Limb (tissue), 2 donors: ENCODE data around the gene TOLLIP.
"Not testable (repeated sequence)": the region's sequence is repeated elsewhere in the genome, so short reads cannot be mapped to it uniquely, and the experiment has no call there.

ENCODE experiments used
- DNase-seq, 2 donors: peaks; one replicate each; pipeline ENCODE4 v3.0.0-alpha.2; 2016; ENCODE audit errors: extremely low spot score in 2 of 2

TOLLIP gene

DNA sequence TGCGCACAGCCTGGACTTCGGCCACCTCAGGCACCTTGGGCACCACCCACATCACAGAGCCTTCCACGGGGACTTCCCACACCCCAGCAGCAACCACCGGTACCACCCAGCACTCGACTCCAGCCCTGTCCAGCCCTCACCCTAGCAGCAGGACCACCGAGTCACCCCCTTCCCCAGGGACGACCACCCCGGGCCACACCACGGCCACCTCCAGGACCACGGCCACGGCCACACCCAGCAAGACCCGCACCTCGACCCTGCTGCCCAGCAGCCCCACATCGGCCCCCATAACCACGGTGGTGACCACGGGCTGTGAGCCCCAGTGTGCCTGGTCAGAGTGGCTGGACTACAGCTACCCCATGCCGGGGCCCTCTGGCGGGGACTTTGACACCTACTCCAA is 60.5 kb downstream of the TOLLIP start:
- DNase-seq = not testable (repeated sequence)

DNA sequence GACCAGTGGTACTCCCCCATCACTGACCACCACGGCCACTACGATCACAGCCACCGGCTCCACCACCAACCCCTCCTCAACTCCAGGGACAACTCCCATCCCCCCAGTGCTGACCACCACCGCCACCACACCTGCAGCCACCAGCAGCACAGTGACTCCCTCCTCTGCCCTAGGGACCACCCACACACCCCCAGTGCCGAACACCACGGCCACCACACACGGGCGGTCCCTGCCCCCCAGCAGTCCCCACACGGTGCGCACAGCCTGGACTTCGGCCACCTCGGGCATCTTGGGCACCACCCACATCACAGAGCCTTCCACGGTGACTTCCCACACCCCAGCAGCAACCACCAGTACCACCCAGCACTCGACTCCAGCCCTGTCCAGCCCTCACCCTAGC is 62.4 kb downstream of the TOLLIP start:
- not testable (repeated sequence) for DNase-seq

DNA sequence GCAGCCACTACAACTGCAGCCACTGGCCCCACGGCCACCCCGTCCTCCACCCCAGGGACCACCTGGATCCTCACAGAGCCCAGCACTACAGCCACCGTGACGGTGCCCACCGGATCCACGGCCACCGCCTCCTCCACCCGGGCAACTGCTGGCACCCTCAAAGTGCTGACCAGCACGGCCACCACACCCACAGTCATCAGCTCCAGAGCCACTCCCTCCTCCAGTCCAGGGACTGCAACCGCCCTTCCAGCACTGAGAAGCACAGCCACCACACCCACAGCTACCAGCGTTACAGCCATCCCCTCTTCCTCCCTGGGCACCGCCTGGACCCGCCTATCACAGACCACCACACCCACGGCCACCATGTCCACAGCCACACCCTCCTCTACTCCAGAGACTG is 63.1 kb downstream of the TOLLIP start:
- not testable (repeated sequence) for DNase-seq

DNA sequence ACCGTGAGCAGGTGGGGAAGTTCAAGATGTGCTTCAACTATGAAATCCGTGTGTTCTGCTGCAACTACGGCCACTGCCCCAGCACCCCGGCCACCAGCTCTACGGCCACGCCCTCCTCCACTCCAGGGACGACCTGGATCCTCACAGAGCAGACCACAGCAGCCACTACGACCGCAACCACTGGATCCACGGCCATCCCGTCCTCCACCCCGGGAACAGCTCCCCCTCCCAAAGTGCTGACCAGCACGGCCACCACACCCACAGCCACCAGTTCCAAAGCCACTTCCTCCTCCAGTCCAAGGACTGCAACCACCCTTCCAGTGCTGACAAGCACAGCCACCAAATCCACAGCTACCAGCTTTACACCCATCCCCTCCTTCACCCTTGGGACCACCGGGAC is 63.7 kb downstream of the TOLLIP start:
- not testable (repeated sequence) for DNase-seq

DNA sequence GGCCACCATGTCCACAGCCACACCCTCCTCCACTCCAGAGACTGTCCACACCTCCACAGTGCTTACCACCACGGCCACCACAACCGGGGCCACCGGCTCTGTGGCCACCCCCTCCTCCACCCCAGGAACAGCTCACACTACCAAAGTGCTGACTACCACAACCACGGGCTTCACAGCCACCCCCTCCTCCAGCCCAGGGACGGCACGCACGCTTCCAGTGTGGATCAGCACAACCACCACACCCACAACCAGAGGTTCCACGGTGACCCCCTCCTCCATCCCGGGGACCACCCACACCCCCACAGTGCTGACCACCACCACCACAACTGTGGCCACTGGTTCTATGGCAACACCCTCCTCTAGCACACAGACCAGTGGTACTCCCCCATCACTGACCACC is 64.9 kb downstream of the TOLLIP start:
- not testable (repeated sequence) for DNase-seq

DNA sequence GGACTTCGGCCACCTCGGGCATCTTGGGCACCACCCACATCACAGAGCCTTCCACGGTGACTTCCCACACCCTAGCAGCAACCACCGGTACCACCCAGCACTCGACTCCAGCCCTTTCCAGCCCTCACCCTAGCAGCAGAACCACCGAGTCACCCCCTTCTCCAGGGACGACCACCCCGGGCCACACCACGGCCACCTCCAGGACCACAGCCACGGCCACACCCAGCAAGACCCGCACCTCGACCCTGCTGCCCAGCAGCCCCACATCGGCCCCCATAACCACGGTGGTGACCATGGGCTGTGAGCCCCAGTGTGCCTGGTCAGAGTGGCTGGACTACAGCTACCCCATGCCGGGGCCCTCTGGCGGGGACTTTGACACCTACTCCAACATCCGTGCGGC is 65.9 kb downstream of the TOLLIP start:
- DNase-seq = not testable (repeated sequence)

DNA sequence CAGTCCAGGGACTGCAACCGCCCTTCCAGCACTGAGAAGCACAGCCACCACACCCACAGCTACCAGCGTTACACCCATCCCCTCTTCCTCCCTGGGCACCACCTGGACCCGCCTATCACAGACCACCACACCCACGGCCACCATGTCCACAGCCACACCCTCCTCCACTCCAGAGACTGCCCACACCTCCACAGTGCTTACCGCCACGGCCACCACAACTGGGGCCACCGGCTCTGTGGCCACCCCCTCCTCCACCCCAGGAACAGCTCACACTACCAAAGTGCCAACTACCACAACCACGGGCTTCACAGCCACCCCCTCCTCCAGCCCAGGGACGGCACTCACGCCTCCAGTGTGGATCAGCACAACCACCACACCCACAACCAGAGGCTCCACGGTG is 66.7 kb downstream of the TOLLIP start:
- DNase-seq = not testable (repeated sequence)

DNA sequence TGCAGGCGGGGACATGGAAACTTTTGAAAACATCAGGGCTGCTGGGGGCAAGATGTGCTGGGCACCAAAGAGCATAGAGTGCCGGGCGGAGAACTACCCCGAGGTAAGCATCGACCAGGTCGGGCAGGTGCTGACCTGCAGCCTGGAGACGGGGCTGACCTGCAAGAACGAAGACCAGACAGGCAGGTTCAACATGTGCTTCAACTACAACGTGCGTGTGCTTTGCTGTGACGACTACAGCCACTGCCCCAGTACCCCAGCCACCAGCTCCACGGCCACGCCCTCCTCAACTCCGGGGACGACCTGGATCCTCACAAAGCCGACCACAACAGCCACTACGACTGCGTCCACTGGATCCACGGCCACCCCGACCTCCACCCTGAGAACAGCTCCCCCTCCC is 67.1 kb downstream of the TOLLIP start:
- no peak for DNase-seq

DNA sequence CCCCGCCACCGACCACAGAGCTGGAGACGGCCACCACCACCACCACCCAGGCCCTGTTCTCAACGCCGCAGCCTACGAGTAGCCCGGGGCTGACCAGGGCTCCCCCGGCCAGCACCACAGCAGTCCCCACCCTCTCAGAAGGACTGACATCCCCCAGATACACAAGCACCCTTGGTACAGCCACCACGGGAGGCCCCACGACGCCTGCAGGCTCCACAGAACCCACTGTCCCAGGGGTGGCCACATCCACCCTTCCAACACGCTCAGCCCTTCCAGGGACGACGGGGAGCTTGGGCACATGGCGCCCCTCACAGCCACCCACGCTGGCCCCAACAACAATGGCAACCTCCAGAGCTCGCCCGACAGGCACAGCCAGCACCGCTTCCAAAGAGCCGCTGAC is 67.7 kb downstream of the TOLLIP start:
- no peak for DNase-seq

DNA sequence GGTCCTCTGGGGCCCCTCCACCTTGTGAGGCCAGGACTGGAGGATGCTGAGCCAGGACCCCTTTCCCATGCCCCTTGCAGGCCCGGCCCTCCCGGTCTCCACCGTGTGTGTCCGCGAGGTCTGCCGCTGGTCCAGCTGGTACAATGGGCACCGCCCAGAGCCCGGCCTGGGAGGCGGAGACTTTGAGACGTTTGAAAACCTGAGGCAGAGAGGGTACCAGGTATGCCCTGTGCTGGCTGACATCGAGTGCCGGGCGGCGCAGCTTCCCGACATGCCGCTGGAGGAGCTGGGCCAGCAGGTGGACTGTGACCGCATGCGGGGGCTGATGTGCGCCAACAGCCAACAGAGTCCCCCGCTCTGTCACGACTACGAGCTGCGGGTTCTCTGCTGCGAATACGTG is 68.7 kb downstream of the TOLLIP start:
- DNase-seq = no peak

DNA sequence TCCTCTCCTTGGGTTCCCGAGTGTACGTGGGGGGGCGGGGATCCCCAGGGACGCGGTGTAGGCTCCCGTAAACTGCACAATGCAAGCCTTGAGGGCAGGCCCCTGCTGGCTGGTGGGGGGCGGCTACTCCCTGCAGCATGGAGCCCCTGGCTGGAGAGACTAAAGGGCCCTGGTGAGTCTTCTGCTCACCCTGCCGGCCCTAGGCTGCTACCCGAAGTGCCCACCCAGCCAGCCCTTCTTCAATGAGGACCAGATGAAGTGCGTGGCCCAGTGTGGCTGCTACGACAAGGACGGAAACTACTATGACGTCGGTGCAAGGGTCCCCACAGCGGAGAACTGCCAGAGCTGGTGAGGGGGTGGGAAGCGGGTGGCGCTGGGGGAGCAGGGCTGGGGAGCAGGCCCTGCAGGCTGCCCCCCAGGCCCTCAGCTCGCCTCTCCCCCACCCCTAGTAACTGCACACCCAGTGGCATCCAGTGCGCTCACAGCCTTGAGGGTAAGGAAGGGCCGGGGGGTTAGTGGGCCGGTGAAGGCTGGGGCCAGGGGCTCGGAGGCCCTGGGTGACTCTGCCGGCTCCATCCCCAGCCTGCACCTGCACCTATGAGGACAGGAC is 69.7 kb downstream of the TOLLIP start:
- DNase-seq = no peak

DNA sequence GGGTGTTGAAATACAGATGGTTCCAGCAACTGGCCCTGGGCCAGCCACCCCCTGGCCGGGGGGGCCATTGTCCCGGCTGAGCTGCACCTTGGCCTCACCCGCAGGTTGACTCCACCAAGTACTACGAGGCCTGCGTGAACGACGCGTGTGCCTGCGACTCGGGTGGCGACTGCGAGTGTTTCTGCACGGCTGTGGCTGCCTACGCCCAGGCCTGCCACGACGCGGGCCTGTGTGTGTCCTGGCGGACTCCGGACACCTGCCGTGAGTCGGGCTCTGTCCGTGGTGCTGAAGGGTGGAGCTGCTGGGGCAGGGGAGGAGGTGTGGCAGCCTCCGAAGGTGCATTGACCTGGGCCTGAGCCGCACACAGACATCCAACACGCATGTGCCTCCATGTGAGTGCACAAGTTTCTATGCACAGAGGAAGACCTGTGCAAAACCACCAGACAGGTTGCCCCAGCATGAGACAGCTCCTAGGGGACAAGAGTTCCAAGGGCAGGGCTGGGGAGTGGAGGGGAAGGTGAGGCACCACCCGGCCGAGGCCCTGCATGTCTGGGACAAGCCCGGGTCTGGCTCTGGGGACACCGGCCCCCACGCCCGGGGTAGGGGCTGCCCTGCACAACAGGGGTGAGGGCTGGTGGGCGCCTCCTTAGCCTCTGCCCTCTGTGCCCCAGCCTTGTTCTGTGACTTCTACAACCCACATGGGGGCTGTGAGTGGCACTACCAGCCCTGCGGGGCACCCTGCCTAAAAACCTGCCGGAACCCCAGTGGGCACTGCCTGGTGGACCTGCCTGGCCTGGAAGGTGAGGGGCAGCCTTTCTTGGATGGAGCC is 70.5 kb downstream of the TOLLIP start:
- no peak for DNase-seq

DNA sequence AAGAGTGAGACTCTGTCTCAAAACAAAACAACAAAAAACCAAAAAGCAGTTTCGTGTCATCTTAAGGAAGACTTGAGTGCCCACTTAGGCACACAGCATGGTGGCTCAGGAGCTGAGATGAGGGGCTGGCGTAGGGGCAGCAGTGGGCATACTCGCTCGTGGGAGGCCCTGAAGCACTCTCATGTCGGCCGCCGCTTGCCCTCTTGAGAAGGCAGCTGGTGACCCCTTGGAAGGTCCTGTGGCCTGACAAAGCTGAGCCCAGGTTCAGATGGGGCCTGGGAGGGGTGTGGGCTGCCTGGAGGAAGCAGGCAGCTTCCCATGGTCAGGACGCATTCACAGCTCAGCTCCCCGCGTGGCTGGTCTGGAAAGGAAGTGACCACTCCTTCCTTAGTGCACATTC is 71.6 kb downstream of the TOLLIP start:
- DNase-seq = no peak

DNA sequence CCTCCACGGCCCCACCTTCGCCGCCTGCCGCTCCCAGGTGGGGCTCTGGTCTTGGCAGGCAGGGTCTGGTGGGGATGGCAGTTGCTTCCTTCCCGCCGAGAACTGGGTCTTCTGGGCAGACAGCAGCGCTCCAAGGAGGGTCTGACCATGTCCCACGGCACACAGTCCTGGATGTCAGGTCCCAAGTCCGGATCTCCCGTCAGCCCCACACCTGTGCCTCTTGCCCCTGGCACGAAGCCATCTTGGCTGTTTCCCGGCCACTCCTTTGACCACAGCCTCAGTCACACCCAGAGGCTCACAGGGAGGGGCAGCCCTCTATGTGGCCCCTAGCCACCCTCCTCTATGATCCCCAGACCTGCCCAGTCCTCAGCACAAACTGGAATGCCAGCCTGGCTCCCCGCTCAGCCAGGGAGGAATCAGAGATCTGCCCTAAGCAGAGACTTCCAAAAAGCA is 72.3 kb downstream of the TOLLIP start:
- DNase-seq = peak in 1 of 2 donors; percentile 24

DNA sequence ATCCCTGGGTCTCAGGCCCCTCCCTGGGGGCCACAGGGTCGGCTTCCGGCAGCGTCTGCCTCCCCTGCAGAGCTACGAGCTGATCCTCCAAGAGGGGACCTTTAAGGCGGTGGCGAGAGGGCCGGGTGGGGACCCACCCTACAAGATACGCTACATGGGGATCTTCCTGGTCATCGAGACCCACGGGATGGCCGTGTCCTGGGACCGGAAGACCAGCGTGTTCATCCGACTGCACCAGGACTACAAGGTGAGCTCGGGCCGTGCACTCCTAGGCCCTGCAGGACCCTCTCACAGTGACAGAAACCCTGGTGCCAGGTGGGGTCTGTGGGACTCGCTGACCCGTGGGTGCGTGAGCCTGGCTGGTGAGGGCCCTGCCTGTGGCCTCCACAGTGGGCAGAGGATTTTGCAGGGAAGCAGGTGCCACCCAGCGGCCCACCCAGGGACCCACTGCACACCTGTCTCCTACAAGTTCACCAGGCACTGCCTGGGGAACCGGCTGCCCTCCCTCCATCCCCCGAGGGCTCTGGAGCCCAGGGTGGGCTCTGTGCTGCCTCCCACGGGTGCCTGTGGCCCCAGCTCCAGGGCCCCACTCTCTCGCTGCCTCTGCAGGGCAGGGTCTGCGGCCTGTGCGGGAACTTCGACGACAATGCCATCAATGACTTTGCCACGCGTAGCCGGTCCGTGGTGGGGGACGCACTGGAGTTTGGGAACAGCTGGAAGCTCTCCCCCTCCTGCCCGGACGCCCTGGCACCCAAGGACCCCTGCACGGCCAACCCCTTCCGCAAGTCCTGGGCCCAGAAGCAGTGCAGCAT is 72.9 kb downstream of the TOLLIP start:
- peak in 1 of 2 donors; percentile 21 for DNase-seq

DNA sequence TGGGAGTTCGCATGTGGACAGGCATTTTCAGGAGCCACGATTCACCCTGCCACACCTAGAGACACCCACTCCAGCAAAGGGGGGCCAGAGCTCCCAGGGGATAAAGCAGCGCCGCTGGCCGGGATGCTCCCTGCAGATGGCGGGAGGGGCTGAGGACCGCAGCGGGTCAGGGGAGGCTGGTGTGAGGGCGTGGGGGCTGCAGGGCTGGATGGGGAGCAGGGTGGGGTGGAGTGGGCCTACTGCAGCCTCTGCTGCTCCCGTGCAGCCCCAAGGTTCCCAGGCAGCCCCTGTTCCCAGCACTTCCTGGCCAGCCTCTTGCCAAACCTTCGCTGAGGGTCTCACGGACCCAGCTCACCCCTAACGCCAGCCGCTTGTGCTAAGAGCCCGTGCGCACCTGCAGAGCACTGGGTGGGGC is 73.5 kb downstream of the TOLLIP start:
- peak in 1 of 2 donors; percentile 20 for DNase-seq

DNA sequence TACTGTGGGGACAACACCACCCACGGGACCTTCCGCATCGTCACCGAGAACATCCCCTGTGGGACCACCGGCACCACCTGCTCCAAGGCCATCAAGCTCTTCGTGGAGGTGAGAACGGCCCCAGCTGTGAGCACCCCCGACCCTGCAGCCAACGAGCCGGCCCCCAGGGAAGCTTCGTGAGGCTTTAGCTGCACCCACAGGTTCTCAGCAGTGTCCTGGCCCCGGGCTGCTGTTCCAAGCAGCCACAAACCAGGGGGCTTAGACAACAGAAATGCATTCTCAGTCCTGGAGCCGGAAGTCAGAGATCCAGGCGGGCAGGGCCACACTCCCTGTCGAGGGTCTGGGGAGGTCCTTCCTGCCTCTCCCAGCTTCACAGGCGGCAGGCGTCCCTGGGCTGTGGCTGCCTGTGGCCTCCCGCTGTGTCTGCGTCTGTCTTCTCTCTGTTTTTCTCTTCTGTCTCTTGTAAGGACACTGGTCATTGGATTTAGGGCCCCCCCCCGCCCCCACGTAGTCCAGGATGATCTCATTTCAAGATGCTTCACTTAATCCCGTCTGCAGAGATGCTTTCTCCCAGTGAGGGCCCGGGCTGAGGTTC is 74.0 kb downstream of the TOLLIP start:
- peak in 1 of 2 donors; percentile 21 for DNase-seq

DNA sequence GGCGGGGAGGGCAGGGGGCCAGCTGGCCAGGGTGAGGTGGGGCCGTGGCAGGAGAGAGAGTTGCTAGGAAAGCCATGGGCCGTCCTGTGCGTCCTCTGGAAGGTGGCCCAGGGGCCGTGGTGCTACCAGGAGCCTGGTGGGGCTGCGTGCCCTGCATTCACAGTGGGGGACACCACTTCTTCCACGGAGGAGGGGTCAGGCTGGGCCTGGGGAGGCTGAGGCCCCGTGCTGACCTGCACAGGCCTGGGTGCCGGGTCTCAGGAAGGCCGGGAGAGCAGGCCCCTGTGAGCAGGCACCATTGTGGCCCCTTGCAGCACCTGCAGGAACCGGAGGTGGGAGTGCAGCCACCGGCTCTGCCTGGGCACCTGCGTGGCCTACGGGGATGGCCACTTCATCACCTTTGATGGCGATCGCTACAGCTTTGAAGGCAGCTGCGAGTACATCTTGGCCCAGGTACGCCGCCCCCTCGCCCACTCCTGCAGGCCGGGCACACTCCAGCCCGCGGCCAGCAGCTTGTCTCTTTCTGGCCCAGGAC is 74.6 kb downstream of the TOLLIP start:
- DNase-seq = no peak

DNA sequence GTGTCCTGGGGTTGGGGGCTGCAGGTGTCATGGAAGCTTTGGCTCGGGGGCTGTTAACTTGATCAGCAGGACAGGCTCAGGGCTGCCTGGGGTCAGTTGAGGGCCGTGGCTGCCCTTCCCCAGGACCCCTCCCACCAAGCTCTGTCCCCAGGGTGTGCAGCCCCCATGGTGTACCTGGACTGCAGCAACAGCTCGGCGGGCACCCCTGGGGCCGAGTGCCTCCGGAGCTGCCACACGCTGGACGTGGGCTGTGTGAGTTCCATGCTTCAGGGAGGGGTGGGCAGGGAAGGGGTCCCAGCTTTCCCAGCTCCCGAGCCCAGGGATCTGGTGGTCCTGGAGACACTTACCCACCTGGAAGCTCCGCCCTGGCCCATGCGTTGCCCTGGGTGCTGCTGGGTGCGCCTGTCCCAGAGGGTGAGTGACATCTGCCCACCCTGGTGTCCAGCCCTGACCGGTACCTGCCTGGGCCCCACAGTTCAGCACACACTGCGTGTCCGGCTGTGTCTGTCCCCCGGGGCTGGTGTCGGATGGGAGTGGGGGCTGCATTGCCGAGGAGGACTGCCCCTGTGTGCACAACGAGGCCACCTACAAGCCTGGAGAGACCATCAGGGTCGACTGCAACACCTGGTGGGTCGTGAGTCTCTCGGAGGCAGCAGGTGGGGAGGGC is 75.2 kb downstream of the TOLLIP start:
- no peak for DNase-seq

DNA sequence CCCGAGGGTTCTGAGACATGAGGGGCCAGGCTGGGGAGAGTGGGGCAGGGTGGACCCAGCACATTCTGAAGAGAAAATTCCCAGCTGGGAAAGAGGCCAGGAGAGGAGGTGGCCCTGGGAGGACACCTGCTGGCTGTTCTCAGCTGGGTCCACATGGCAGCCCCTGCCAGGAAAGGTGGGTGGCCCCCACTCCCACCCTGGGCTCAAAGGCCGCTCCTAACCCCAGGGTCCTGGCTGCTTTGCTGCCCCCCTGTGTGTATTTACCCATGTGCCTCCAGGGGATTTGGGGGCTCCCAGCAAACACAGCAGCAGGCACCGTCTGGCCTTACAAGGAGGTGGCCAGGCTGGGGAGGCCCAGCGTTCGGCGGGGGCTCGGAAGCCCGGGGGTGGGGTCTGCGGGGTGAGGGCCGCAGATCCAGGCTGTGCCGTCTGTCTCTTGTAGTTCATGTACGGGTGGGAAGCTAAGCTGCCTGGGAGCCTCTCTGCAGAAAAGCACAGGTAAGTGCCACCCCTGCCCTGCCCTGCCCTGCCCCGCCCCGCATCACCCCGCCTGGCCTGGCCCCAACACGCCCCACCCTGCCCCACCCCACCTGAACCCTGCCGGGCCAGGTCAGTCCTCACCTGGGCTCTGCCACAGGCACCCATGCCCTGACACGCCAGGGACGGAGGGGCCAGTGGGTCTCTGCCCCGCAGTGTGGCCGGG is 75.9 kb downstream of the TOLLIP start:
- DNase-seq = no peak
